ENCODE data around the gene GRK5. TPM values are rescaled to one million over a fixed set of nuclear protein-coding genes. Genes with fewer than 3 reads are reported as not detected.

GRK5 gene
- total RNA-seq, 4 donors from 2014 or later: 11.6 to 38.2 (median 21.4) TPM

DNA sequence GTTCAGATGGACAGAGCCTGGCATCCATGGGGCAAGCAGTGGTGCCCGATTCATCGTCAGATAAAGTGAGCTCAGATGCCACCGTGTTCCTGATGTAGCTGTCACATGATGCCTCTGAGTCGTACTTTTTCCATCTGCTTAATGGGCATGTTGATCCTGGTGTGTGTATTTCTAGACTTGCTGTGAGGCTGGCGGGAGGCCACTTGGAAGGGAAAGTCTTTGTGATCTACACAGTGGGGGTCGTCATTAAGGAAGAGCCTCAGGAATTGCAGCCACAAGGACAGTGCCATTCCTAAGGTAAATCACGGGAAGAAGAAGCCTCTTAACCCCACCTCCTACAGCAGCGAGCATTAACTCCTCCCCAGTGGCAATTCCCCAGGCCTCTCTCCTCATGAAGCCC is 272.2 kb downstream of the GRK5 start:
- TF ChIP-seq, protein P1, sequence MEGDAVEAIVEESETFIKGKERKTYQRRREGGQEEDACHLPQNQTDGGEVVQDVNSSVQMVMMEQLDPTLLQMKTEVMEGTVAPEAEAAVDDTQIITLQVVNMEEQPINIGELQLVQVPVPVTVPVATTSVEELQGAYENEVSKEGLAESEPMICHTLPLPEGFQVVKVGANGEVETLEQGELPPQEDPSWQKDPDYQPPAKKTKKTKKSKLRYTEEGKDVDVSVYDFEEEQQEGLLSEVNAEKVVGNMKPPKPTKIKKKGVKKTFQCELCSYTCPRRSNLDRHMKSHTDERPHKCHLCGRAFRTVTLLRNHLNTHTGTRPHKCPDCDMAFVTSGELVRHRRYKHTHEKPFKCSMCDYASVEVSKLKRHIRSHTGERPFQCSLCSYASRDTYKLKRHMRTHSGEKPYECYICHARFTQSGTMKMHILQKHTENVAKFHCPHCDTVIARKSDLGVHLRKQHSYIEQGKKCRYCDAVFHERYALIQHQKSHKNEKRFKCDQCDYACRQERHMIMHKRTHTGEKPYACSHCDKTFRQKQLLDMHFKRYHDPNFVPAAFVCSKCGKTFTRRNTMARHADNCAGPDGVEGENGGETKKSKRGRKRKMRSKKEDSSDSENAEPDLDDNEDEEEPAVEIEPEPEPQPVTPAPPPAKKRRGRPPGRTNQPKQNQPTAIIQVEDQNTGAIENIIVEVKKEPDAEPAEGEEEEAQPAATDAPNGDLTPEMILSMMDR (IDR thresholded peaks at IDR 0.05; ENCODE audit: low read depth): no peak

DNA sequence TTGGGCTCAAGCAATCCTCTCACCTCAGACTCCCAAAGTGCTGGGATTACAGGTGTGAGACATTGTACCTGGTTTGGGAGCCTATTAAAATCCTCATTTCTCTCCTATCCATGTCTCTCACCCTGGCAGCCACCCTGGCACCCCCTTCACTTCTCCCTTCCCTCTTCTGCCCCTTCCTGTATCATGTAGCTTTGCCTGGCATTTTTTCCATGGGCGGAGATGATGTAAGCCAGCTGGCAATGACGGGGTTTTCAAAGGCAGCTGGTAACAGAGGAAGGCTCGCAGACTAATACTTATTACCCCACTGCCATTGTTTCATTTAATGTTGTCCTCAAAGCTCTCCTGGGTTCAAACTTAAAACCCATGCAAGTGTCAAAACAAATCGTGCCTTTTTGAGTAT is 273.3 kb downstream of the GRK5 start:
- TF ChIP-seq, protein P1 (IDR thresholded peaks at IDR 0.05; ENCODE audit: low read depth): no peak

DNA sequence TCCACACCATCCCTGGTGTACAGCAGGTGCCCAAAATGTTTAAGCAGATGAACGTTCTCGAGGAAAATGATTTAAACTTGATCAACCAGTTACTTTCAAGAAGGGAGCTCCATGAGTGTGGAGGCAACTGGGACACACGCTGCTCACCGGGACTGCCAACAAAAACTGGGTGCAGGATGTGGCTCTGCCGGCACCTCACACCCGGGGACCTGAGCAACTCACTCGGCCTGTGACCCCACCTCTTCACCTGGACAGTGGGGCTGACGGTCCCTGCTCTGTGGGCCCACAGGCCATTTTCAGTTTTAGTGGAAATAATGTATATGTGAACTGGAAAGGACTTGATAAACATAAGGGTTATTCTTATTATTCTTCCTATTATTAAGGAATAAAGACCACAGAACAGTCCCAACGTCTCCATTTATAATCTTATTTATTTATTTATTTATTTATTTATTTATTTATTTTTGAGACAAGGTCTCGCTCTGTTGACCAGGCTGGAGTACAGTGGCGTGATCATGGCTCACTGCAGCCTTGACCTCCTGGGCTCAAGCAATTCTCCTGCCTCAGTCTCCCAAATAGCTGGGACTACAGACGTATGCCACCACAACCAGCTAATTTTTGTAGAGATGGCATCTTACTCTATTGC is 274.5 kb downstream of the GRK5 start:
- TF ChIP-seq, protein P1 (IDR thresholded peaks at IDR 0.05; ENCODE audit: low read depth): no peak

DNA sequence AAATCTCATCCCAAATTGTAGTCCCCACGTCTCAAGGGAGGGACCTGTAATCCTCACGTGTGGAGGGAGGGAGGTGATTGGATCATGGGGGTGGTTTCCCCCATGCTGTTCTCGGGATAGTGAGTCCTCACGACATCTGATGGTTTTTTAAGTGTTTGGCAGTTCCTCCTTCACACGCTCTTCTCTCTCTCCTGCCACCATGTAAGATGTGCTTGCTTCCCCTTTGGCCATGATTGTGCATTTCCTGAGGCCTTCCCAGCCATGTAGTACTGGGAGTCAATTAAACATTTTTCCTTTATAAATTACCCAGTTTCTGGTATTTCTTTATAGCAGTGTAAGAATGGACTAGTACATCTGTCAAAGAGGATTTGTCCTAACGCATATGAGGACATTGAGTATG is 275.6 kb downstream of the GRK5 start:
- TF ChIP-seq, protein P1 (IDR thresholded peaks at IDR 0.05; ENCODE audit: low read depth): no peak

DNA sequence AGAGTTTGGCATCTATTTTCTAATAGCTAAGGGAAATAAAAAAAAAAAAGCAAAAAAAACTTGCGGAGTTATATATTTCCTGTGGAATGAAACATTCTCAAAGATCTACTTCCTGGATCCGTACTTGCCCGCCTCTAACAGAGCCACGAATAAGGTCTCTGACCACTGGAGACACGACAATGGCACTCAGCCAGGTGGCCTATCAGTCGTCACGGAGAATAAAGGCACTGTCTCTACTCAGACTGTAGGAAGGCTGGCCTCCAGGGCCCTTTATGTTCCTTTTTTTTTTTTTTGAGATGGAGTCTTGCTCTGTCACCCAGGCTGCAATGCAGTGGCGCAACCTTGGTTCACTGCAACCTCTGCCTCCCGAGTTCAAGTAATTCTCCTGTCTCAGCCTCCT is 276.5 kb downstream of the GRK5 start:
- TF ChIP-seq, protein P1 (IDR thresholded peaks at IDR 0.05; ENCODE audit: low read depth): no peak

DNA sequence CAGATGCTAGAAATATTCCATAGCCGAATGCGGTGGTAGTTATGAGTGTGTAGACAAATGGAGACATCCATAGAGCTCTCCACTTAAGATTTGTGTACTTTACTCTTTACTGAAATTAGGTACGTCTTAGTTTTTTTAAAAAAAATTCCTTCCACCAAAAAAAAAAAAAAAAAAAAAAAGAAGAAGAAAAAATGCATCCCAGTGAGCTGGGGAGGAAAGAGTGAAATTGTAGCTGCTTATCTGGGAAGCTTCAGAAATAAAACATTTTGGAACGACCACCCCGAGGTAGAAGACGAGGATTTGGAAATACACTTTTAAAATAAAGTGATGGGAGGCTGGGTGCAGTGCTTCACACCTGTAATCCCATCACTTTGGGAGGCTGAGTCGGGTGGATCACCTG is 281.3 kb downstream of the GRK5 start:
- TF ChIP-seq, protein P1 (IDR thresholded peaks at IDR 0.05; ENCODE audit: low read depth): no peak

DNA sequence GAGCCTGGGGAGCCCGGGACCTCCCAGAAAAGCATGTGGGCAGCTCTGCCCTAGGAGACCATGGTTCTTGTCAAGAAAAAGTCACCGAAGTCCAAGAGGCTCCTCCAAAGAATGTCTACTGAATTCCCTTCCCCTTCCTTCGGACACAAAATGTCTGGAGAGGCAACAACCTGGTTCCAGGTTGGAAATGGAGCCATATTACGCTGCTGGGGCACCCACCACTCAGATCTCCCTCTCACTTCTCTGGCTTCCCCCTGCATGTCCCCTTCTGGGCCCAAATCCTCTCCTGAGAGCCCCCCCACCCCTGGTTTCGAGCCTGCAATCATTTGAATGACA is 282.6 kb downstream of the GRK5 start:
- TF ChIP-seq, protein P1 (IDR thresholded peaks at IDR 0.05; ENCODE audit: low read depth): no peak
